ENCODE results near the gene ACSS2. TPM values are rescaled to one million over a fixed set of nuclear protein-coding genes. Genes with fewer than 3 reads are reported as not detected.

The ACSS2 gene
- total and polyA plus RNA-seq, 2 of the 8 experiments (the other 6 are each of a cell fraction or from before 2014, with no cell fraction given) = 17.7 to 24.2 TPM

DNA sequence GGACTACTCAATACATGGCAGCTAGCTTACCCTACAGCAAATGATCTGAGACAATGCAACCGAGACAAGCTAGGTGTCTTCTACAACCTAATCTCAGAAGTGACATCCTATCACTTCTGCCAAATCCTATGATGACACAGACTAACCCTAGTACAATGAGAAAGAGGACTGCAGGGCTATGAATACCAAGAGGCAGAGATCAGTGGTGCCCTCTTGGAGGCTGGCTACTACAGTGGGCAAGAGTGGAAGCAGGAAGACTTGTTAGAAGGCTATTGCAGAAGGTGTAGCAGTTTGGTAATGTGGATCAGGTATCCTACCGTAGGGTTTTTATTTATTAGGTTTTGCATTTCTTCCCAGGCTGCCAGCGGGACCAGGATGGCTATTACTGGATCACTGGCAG, 48.9 kb downstream of the ACSS2 start (continued):
- no peak for TF ChIP-seq RAD21 (IDR thresholded peaks at IDR 0.05 in 1 of 2, conservative IDR thresholded peaks at IDR 0.05 in 1 of 2; ENCODE audit: low read depth in 2 of 2, low read length in 2 of 2)
- TF ChIP-seq CREB1 (IDR thresholded peaks at IDR 0.05) = no peak
- TF ChIP-seq KDM5A (IDR thresholded peaks at IDR 0.05; ENCODE audit: low read length) = no peak
